HL-60 (cell line): ENCODE data around the gene TMEM37.
A peak's percentile ranks its signal among the peaks of the same experiment; 100 is the strongest.
"Not testable (repeated sequence)": the region's sequence is repeated elsewhere in the genome, so short reads cannot be mapped to it uniquely, and the experiment has no call there.

Experiments
- DNase-seq, 2 experiments: peaks; one replicate each; pipeline ENCODE4 v3.0.0-alpha.2; 2010 to 2020; ENCODE audit warnings: low read depth in 1 of 2, low spot score in 1 of 2
- H3K27ac ChIP-seq: fragments of 250-450 bp; sonication (Bioruptor Pico); replicated peaks from 2 replicates; pipeline ENCODE4 v1.5.1; 2020; ENCODE audit warnings: mild to moderate bottlenecking, moderate library complexity
- H3K27me3 ChIP-seq: fragments of 250-450 bp; sonication (Bioruptor Pico); 2 replicates; pipeline ENCODE4 v1.5.1; 2021; ENCODE audit warnings: mild to moderate bottlenecking, moderate library complexity; ENCODE audit not compliant: insufficient read depth, poor library complexity, severe bottlenecking
- H3K4me3 ChIP-seq: replicated peaks from 2 replicates; pipeline ENCODE4 v1.5.1; 2011; ENCODE audit warnings: mild to moderate bottlenecking, control low read depth, low read length; ENCODE audit not compliant: insufficient read depth
- GABPA ChIP-seq: IDR thresholded peaks from 2 replicates; pipeline ENCODE4 v1.6.1; 2012; ENCODE audit warnings: low read depth
- POLR2AphosphoS5 ChIP-seq: IDR thresholded peaks from 2 replicates; pipeline ENCODE4 v1.6.1; 2012; ENCODE audit warnings: low read depth
- SPI1 ChIP-seq: IDR thresholded peaks from 2 replicates; pipeline ENCODE4 v1.6.1; 2012; ENCODE audit warnings: low read depth, mild to moderate bottlenecking, borderline replicate concordance
- TF ChIP-seq, protein P1 (sequence below): IDR thresholded peaks from one replicate; pipeline ENCODE4 v1.5.1; 2011; ENCODE audit warnings: low read length, control low read depth, inconsistent platforms; ENCODE audit not compliant: insufficient read depth
- TF ChIP-seq, protein P2 (sequence below): IDR thresholded peaks from 2 replicates; pipeline ENCODE4 v1.6.1; 2012; ENCODE audit warnings: low read depth; ENCODE audit not compliant: insufficient replicate concordance

TMEM37 gene

DNA sequence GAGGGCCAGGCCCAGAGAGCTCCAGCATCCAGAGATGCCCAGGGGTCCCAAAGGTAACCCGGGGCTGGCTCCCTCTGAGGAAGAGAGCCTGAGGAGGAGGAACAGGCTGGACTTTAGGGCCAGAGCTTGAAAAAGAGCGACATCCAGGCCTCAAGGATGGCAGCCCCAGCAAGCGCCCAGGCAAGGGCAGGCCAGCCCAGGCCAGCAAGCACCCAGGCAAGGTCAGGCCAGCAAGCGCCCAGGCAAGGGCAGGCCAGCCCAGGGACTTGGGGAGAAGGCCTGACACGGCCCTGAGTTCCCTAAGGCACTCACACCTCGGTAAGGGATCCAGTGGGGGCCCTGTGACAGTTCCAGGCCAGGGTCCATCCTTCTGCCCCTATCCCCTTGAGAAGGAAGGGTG lies 34.5 kb upstream of the TMEM37 start:
- Histone ChIP-seq H3K27ac (no peak overlapping the region), H3K27me3 (no peaks in the 10 kb centered on the region), H3K4me3 (no peak overlapping the region)
- TF ChIP-seq SPI1, result no peak
- TF ChIP-seq POLR2AphosphoS5, result no peak
- TF ChIP-seq GABPA, result no peak
- TF ChIP-seq, protein P1, sequence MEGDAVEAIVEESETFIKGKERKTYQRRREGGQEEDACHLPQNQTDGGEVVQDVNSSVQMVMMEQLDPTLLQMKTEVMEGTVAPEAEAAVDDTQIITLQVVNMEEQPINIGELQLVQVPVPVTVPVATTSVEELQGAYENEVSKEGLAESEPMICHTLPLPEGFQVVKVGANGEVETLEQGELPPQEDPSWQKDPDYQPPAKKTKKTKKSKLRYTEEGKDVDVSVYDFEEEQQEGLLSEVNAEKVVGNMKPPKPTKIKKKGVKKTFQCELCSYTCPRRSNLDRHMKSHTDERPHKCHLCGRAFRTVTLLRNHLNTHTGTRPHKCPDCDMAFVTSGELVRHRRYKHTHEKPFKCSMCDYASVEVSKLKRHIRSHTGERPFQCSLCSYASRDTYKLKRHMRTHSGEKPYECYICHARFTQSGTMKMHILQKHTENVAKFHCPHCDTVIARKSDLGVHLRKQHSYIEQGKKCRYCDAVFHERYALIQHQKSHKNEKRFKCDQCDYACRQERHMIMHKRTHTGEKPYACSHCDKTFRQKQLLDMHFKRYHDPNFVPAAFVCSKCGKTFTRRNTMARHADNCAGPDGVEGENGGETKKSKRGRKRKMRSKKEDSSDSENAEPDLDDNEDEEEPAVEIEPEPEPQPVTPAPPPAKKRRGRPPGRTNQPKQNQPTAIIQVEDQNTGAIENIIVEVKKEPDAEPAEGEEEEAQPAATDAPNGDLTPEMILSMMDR, result no peak
- TF ChIP-seq, protein P2, sequence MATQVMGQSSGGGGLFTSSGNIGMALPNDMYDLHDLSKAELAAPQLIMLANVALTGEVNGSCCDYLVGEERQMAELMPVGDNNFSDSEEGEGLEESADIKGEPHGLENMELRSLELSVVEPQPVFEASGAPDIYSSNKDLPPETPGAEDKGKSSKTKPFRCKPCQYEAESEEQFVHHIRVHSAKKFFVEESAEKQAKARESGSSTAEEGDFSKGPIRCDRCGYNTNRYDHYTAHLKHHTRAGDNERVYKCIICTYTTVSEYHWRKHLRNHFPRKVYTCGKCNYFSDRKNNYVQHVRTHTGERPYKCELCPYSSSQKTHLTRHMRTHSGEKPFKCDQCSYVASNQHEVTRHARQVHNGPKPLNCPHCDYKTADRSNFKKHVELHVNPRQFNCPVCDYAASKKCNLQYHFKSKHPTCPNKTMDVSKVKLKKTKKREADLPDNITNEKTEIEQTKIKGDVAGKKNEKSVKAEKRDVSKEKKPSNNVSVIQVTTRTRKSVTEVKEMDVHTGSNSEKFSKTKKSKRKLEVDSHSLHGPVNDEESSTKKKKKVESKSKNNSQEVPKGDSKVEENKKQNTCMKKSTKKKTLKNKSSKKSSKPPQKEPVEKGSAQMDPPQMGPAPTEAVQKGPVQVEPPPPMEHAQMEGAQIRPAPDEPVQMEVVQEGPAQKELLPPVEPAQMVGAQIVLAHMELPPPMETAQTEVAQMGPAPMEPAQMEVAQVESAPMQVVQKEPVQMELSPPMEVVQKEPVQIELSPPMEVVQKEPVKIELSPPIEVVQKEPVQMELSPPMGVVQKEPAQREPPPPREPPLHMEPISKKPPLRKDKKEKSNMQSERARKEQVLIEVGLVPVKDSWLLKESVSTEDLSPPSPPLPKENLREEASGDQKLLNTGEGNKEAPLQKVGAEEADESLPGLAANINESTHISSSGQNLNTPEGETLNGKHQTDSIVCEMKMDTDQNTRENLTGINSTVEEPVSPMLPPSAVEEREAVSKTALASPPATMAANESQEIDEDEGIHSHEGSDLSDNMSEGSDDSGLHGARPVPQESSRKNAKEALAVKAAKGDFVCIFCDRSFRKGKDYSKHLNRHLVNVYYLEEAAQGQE, result no peak
- DNase-seq, result no peak

DNA sequence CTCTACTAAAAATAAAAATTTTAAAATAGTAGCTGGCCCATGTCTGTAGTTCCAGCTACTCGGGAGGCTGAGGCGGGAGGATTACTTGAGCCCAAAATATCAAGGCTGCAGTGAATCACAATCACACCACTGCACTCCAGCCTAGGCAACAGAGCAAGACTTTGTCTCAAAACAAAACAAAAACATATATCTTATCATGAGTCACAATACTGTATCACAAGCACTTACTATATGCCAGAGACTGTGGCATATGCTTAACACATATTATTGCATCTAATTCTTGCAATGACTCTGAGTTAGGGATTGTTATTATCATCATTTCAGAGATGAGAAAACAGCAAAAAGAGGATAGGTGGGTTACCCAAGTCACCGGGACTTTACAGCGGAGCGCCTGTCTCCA lies 29.5 kb upstream of the TMEM37 start:
- no peaks in the 10 kb centered on the region for H3K27me3 ChIP-seq
- no peak for TF ChIP-seq SPI1
- no peak for TF ChIP-seq POLR2AphosphoS5
- no peak for DNase-seq
- no peak overlapping the region for H3K4me3 ChIP-seq
- H3K27ac ChIP-seq, result no peak overlapping the region; the same call in 1 of the 2 replicates

DNA sequence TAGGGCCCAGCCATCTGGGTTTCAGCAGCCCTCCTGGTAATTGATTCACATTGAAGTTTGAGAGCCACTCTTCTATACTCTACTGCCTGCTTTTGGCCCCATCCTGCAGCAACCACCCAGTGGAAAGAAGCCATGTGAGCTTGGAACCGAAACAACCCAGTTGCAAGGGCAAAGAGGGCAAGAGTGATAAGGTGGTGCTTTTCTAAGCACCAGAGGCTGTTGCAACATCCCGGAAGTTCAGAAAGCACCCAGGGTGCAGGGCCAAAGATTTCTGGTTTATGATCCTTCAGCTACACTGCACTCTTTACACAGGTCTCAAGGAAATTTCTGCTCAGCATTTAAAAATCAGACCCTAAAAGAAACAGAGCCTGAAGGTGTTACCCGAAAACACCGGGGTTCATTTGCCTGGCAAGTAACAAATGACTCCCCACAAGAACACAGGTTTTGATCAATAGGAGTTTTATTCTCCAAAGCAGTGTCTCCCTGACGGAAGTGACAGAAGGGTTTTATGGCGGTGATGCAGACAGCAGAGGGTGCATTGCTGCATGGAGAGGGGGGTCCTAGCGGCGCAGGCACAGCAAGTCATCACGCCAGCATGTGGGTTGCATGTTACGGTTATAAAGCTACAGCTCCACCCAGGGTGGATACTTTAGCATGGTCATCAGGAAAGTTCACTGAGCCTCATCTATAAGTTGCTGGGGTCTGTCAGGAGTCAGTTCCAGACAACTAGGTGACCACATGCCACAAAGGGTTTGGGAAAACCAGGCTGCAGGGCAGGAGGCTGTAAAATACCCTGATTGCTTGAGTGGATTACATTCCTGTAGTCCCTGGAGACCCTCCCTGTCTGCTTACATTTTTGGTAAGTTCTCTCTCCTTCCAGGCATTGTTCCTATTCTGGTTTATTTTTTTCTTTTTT lies 28.8 kb upstream of the TMEM37 start:
- Histone ChIP-seq H3K27ac (peak overlapping the region; percentile 41), H3K4me3 (no peak overlapping the region), H3K27me3 (no peaks in the 10 kb centered on the region)
- DNase-seq, result peak; percentile 45 to 73
- no peak for TF ChIP-seq GABPA
- no peak for TF ChIP-seq POLR2AphosphoS5
- no peak for TF ChIP-seq SPI1
- TF ChIP-seq, protein P1, result no peak
- TF ChIP-seq, protein P2, result no peak

DNA sequence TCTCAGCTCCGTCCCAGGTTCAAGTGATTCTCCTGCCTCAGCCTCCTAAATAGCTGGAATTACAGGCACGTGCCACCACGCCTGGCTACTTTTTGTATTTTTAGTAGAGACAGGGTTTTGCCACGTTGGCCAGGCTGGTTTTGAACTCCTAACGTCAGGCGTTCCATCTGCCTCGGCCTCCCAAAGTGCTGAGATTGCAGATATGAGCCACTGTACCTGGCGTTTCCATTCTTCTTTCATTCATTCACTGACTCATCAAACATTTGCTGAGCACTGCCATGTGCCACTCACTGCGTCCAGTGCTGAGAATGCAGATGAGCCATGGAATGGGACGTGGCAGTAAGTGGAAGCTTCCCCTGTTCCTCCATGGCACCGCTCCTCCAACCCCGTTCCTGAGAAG lies 28.0 kb upstream of the TMEM37 start:
- DNase-seq, H3K27ac ChIP-seq, H3K27me3 ChIP-seq, H3K4me3 ChIP-seq: not testable (repeated sequence)

DNA sequence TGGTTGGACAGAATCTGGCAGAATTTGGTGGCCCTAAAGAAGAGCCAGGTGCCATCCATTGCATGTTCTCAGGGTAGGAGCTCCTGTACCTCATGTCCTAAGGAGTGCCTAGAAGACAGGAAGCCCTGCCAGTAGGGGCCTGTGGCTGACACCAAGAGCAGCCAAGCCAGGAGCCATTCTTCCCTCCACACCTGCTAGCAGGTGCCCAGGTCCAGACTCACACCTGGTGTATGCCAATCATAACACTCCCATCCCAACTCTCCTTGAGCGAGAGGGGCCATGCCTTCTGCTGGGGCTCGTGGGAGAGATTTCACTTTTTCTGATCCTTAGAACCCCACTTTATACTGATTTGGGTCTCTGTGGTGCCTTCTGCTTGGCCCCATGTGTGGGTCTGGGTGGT lies 26.5 kb upstream of the TMEM37 start:
- TF ChIP-seq SPI1 (no peak), POLR2AphosphoS5 (no peak), GABPA (no peak)
- TF ChIP-seq, protein P2, result no peak
- TF ChIP-seq, protein P1, result no peak
- no peak for DNase-seq
- Histone ChIP-seq H3K27ac (no peak overlapping the region), H3K4me3 (no peak overlapping the region), H3K27me3 (no peaks in the 10 kb centered on the region)
